Hair follicular keratinocyte (primary cell): ENCODE data around the gene VTI1A. TPM values are rescaled to one million over a fixed set of nuclear protein-coding genes. Genes with fewer than 3 reads are reported as not detected.

ENCODE experiments used
- total RNA-seq: library from RNA; depleted of rRNA; stranded (reverse); fragments of >200 nt; gene quantifications from 2 replicates; pipeline ENCODE4 v1.2.3, GENCODE V29; 2015

VTI1A gene
- 24.5 and 29.6 TPM in 2 replicates for total RNA-seq

DNA sequence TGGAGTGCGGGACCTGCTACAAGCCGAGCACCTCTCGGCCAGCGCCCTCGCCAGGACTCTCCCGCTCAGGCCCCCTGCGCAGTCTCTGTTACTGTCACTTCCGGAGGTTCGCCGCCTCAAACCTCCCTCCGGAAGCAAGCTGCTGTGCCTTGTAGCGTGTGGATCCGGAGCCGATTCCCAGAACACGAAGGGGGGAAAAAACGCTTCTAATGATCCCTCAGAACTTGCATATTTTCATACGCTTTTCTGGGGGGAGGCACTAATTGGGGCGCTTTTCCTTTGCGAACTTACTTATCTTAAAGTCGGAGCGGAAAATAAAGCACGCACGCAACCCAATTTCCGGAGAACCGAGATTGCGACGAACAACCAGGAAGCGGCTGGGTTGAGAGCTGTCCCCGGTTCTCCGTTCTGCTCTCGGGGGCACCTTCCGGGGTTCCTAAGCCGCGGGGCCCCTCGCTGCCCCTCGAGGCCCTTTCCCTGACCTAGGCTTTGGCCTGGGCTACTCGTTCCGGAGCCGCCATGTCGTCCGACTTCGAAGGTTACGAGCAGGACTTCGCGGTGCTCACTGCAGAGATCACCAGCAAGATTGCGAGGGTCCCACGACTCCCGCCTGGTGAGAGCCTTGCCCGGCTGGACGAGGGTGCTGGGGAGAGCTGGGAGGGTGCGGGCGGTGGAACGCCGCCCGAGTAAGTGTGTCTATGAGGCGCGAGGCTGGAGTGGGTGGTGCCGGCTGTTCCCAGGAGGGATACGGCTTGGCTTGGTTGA, at the start of gene VTI1A, which contains the start of gene ZDHHC6:
Gene VTI1A (plus strand): TSS at position 361 of the 765 bp plus-strand sequence. CDS start 159 bp downstream, at position 520.
Gene ZDHHC6 (minus strand): TSS at position 60 of the 765 bp plus-strand sequence. CDS start 1,478 bp downstream, outside the sequence.

Other genes with a start within 250 kb of the VTI1A start
- gene TECTB, start 163.8 kb upstream of the VTI1A start, total RNA-seq: not detected in 2 replicates
- 0.08 TPM in 1 of 2 replicates, not detected in the other for gene ACSL5, start 73.1 kb upstream of the VTI1A start, total RNA-seq
- 17.7 and 27.6 TPM in 2 replicates for gene ZDHHC6, start 301 bp upstream of the VTI1A start, total RNA-seq